SJCRH30 (cell line): ENCODE measurements around the gene PRR23C. TPM values are rescaled to one million over a fixed set of nuclear protein-coding genes. Genes with fewer than 3 reads are reported as not detected.

Experiments used
- DNase-seq, 2 experiments: peaks; one replicate each; pipeline ENCODE4 v3.0.0-alpha.2; 2015 to 2020
- H3K27ac ChIP-seq: fragments of 250-450 bp; sonication (Bioruptor Pico); 2 replicates; pipeline ENCODE4 v1.5.1; 2020; ENCODE audit warnings: mild to moderate bottlenecking, moderate library complexity
- H3K27me3 ChIP-seq: fragments of 250-450 bp; sonication (Bioruptor Pico); 2 replicates; pipeline ENCODE4 v1.5.1; 2020; ENCODE audit warnings: mild to moderate bottlenecking, moderate library complexity
- H3K36me3 ChIP-seq: fragments of 250-450 bp; sonication (Bioruptor Pico); 2 replicates; pipeline ENCODE4 v1.5.1; 2020; ENCODE audit warnings: mild to moderate bottlenecking, moderate library complexity
- H3K4me1 ChIP-seq: fragments of 250-450 bp; sonication (Bioruptor Pico); 2 replicates; pipeline ENCODE4 v1.5.1; 2020; ENCODE audit warnings: mild to moderate bottlenecking, moderate library complexity
- H3K4me3 ChIP-seq: fragments of 250-450 bp; sonication (Bioruptor Pico); 2 replicates; pipeline ENCODE4 v1.5.1; 2020; ENCODE audit warnings: mild to moderate bottlenecking, moderate library complexity
- H3K9me3 ChIP-seq: fragments of 250-450 bp; sonication (Bioruptor Pico); replicated peaks from 2 replicates; pipeline ENCODE4 v1.5.1; 2020; ENCODE audit warnings: mild to moderate bottlenecking, moderate library complexity
- total RNA-seq: library from RNA; depleted of rRNA; stranded (reverse); fragments of >200 nt; shearing (Covaris generic); gene quantifications from 2 replicates; pipeline ENCODE4 v1.2.3, GENCODE V29; 2014; rRNA removed

Gene PRR23C
- total RNA-seq, 1 experiment from 2014 or later = not detected

DNA sequence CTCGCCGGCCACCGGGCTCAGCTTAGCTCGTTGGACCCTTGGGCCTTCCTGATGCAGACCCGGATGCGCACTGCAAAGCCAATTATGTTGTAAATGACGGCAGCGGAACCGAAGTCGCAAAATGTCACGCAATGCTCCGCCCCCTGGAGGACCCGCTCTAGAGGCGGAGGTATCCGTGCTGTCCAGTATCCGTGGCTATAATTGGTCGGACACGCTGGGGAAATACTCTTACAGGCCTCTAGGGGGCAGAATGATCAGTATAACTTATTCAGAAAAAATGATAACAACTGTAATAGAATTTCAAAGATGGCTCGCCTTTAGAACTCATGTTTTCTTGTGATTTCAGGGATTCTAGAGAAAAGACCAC is 23.8 kb downstream of the PRR23C start, which contains the start of gene PRR23B:
Gene PRR23B (minus strand): TSS at position 59 of the 367 bp plus-strand sequence. CDS start 265 bp downstream, outside the sequence.
- DNase-seq = peak in 1 of 2 experiments; percentile 2
- Histone ChIP-seq H3K9me3 (no peaks in the 10 kb centered on the region), H3K4me3 (no peak within 1 kb of the TSS), H3K4me1 (no peaks in the 10 kb centered on the region), H3K36me3 (no peaks in the 10 kb centered on the region), H3K27ac (no peak within 1 kb of the TSS), H3K27me3 (no peaks in the 10 kb centered on the region)

DNA sequence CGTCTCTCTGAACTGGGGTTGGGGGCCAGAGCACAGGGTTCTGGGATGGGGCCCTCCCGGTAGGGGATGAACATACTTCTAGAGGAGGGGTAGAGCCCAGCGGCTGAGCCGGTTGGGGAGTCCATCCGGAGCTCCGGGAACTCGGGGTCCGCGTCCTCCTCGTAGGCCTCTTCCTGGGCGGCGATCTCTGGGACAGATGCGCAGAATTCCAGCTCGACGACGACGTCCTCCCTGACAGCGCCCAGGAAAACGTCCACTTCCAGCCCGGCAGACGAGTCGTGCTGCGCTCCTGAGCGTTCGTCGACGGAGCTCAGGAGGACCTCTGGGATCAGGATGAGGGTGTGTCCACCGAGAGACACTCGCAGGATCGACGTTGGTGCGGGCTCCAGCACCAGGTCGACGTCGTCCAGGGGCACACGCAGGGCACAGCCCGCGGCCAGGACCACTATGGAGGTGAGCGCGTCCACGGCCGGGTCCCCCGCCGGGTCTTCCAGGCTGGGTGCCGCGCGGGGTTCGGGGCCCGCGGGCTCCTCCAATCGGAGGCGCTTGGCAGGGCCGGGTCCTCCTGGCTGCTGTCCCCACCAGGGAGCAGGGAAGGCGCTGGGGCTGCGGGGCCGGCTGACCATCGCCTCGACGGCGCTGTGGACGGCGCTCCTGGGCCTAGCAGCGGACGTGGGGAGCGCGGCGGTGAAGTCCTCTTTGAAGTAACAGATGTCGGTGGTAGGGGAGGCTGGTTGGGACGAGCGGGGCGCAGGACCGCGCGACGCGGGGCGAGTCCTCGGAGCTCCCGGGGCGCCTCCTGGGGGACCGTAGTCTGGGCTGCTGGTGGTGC is 24.4 kb downstream of the PRR23C start:
- DNase-seq = no peak
- no peaks in the 10 kb centered on the region for H3K27me3 ChIP-seq
- no peak overlapping the region for H3K4me3 ChIP-seq
- H3K4me1 ChIP-seq = no peaks in the 10 kb centered on the region
- no peak overlapping the region for H3K27ac ChIP-seq
- no peaks in the 10 kb centered on the region for H3K36me3 ChIP-seq
- no peaks in the 10 kb centered on the region for H3K9me3 ChIP-seq

DNA sequence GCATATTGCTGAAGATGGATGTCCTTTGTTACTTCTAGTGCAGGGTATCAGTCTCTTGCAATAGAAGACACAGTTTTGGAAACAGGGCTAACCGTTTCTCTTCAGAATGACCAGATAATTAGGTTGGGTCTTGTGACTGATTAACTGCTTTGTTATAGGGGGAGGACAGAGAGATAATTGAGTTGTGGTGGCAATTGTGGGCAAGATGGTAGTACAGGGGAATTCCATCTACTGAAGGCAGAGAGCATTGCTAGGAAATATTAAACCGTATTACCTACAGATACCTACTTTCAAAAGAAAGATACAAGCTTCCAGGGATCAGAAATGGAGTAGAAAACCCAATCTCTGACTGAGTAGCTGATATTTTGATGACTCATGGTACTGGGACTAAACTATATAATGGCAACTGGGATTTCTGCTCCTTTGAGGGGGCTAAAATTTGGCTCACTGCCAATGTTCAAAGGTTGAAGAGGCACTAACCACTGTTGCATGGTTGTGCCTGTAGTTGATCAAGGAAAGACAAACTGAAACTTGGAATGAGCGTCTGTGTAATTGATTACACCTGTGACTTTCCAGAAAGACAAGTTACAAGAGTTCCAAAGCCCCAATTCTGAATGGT is 28.2 kb downstream of the PRR23C start:
- Histone ChIP-seq H3K4me1 (no peaks in the 10 kb centered on the region), H3K27me3 (no peaks in the 10 kb centered on the region), H3K27ac (no peak overlapping the region), H3K4me3 (no peak overlapping the region), H3K36me3 (no peaks in the 10 kb centered on the region), H3K9me3 (no peaks in the 10 kb centered on the region)
- DNase-seq = peak in 1 of 2 experiments; percentile 5

DNA sequence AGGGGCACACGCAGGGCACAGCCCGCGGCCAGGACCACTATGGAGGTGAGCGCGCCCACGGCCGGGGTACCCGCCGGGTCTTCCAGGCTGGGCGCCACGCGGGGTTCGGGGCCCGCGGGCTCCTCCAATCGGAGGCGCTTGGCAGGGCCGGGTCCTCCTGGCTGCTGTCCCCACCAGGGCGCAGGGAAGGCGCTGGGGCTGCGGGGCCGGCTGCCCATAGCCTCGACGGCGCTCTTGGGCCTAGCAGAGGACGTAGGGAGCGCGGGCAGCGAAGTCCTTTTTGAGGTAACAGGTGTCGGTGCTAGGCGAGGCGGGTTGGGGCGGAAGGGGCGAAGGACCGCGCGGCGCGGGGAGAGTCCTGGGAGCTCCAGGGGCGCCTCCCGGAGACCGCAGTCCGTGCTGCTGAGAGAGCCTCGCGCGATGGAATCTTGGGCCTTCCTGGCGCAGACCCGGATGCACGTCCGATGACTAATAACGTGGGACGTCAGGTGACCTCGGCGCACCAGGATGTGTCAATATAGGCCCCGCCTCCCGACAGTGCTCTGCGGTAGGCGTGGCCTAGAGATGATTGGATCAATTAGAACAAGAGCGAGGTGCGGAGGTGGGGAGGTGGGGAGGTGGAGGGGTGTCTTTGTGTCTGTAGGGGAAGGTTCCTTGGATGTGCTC is 38.5 kb downstream of the PRR23C start, which contains the start of gene PRR23A:
Gene PRR23A (minus strand): TSS at position 218 of the 666 bp plus-strand sequence. CDS start 0 bp downstream, at position 218.
- Histone ChIP-seq H3K36me3 (no peaks in the 10 kb centered on the region), H3K4me1 (no peaks in the 10 kb centered on the region), H3K9me3 (no peaks in the 10 kb centered on the region), H3K27ac (no peak within 1 kb of the TSS), H3K27me3 (no peaks in the 10 kb centered on the region), H3K4me3 (no peak within 1 kb of the TSS)
- DNase-seq = no peak

DNA sequence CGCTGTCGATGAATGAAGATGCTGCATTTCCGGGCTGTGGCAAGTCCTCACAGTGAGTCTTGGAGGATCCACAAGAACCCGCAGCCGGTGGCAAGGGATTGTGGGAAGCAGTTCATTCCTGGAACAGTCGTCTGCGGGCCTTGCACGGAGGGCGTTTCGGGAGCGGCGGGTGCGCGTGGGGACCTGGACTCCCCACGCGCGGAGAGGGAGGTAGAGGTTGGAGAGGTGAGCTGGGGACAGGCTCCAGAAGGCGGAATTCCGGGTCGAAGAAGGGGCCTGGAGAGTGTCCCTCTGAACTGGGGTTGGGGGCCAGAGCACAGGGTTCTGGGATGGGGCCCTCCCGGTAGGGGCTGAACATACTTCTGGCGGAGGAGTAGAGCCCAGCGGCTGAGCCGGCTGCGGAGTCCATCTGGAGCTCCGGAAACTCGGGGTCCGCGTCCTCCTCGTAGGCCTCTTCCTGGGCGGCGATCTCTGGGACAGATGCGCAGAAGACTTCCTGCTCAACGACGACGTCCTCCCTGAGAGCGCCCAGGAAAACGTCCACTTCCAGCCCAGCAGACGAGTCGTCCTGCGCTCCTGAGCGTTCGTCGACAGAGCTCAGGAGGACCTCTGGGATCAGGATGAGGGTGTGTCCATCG is 39.2 kb downstream of the PRR23C start:
- Histone ChIP-seq H3K9me3 (no peaks in the 10 kb centered on the region), H3K4me1 (no peaks in the 10 kb centered on the region), H3K36me3 (no peaks in the 10 kb centered on the region), H3K27me3 (no peaks in the 10 kb centered on the region), H3K27ac (no peak overlapping the region), H3K4me3 (no peak overlapping the region)
- DNase-seq = no peak

DNA sequence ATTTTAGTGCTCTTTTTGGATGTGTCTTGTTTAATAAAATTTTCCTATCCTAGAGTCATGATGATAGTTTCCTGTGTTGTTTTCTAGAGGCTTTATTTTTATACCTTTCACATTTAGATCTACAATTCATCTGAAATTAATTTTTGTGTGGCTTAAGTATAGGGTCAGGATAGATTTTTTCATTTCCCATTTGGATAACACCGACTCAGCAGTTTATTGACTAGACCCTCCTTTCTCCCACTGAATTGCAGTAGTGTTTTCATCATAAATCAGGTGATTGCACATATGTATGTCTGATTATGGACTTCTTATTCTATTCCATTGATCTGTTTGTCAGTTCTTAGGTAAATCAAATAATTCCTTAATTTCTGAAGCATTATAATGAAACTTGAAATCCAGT is 49.0 kb downstream of the PRR23C start:
- no peak for DNase-seq
- Histone ChIP-seq H3K36me3 (no peaks in the 10 kb centered on the region), H3K27me3 (no peaks in the 10 kb centered on the region), H3K27ac (no peak overlapping the region), H3K4me3 (no peak overlapping the region), H3K9me3 (no peaks in the 10 kb centered on the region), H3K4me1 (no peaks in the 10 kb centered on the region)

Other genes starting within 250 kb of the PRR23C start
- 4.9 and 5.6 TPM in 2 replicates for gene PIK3CB, start 210.0 kb downstream of the PRR23C start, total RNA-seq
- gene FOXL2, start 97.8 kb downstream of the PRR23C start, total RNA-seq = 0.42 and 0.89 TPM in 2 replicates
- gene FOXL2NB, start 97.7 kb downstream of the PRR23C start, total RNA-seq = 0.23 and 0.34 TPM in 2 replicates
- gene PRR23A, start 38.6 kb downstream of the PRR23C start, total RNA-seq = not detected in 2 replicates
- gene PRR23B, start 24.0 kb downstream of the PRR23C start, total RNA-seq = not detected in 2 replicates